Measurements from ENCODE around the gene TRAPPC12.
"Not testable (repeated sequence)": the region's sequence is repeated elsewhere in the genome, so short reads cannot be mapped to it uniquely, and the experiment has no call there.

Gene TRAPPC12

DNA sequence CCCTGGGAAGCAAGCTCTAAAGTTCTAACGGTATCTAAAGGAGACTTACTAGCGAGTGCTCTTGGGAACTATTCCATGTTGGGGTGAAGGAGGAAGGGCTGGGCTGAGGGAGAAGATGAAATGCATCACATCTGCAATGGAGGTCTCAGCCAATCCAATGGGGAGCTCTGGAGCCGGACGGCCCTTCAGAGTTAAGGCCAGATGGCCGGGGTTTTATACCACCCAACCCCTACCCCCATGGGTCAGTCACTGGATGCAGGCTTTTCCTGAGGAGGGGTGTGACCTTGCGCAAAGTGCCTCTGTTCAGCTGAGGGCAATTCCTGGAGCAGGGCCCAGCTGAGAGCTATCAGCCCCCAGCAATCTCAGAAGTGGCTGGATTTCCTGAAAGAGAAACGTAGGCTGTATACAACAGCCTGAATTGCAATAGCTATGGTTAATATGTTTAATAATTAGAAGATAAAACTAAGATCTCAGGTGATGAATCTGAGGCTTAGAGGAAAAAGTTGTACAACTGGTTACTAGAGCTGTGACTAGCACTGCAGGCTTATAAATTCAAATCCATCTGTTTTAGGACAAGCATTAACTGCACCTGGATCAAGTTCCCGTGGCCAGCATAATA lies 23.4 kb upstream of the TRAPPC12 start:
- H3K27ac Mint-ChIP-seq = no peak overlapping the region

DNA sequence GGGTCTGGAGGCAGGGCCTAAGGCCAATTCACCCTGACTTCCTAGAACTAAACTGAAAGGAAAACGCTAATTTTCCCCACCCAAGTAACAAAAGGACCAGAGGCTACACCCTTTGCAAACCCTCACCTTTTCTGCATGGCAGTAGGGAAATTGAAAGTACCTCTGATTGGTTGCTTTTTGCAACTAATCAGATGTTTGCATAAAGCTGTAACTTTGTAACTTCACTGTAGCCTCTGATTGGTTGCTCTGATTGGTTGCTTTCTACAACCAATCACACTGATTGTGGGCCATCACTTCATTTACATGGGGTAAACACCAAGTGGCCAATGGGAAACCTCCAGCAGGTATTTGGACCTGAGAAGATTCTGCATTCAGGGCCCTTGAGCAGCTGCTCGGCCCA lies 22.7 kb upstream of the TRAPPC12 start:
- Mint-ChIP-seq H3K4me3 (no peak overlapping the region), H3K27ac (peak overlapping the region; percentile 71), H3K4me1 (ENCODE audit: low read depth) (peaks cover 17% of the 10 kb centered on the region)

More for the DNA sequence above, 23.4 kb upstream of the TRAPPC12 start:
- Mint-ChIP-seq H3K36me3 (ENCODE audit: low read depth) (peaks cover 60% of the 10 kb centered on the region), H3K4me3 (no peak overlapping the region), H3K9me3 (peaks cover 4% of the 10 kb centered on the region), H3K4me1 (ENCODE audit: low read depth) (peaks cover 16% of the 10 kb centered on the region), H3K27me3 (no peaks in the 10 kb centered on the region)
- no peak for DNase-seq

DNA sequence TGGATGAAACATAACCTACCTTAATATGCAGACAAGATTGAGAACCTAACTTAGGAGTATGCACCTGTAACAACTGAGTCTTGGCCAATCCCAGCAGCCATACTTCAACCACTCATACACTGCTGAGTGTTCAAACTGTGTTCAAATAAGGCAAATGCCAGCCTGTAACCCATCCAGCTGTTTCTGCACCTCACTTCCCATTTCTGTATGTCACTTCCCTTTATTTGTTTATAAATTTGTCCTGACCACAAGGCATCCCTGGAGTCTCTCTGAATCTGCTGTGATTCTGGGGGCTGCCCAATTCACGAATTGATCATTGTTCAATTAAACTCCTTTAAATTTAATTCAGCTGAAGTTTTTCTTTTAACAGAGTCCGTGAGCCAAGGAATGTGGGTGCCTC lies 22.0 kb upstream of the TRAPPC12 start:
- not testable (repeated sequence) for H3K9me3 Mint-ChIP-seq, H3K27ac Mint-ChIP-seq, H3K4me3 Mint-ChIP-seq, DNase-seq, H3K27me3 Mint-ChIP-seq
- H3K4me1 Mint-ChIP-seq (ENCODE audit: low read depth) = peaks cover 21% of the 10 kb centered on the region
- H3K36me3 Mint-ChIP-seq (ENCODE audit: low read depth) = peaks cover 50% of the 10 kb centered on the region

More for the DNA sequence above, 22.7 kb upstream of the TRAPPC12 start:
- no peaks in the 10 kb centered on the region for H3K27me3 Mint-ChIP-seq
- DNase-seq = no peak
- peaks cover 4% of the 10 kb centered on the region for H3K9me3 Mint-ChIP-seq
- H3K36me3 Mint-ChIP-seq (ENCODE audit: low read depth) = peaks cover 53% of the 10 kb centered on the region

DNA sequence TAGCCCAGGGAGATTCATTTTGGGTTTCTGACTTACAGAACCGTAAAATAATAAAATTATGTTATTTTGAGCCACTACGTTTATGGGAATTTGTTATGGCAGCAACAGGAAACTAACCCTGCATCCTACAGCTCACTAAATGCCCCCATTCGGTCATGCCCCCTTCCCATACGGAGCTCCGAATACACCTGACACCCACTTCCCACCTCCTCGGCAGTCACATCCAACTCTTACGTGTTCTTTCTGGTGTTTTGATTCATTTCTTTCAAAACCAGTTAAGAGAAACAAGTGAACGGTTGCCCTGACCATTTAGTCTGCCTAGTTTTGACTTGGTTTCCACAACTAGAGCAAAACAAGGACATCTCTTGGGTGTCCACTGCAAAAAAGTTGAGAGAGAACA lies 21.6 kb upstream of the TRAPPC12 start:
- Mint-ChIP-seq H3K9me3 (no peaks in the 10 kb centered on the region), H3K4me1 (ENCODE audit: low read depth) (peaks cover 25% of the 10 kb centered on the region), H3K27ac (no peak overlapping the region), H3K27me3 (no peaks in the 10 kb centered on the region), H3K4me3 (no peak overlapping the region), H3K36me3 (ENCODE audit: low read depth) (peaks cover 48% of the 10 kb centered on the region)
- no peak for DNase-seq

DNA sequence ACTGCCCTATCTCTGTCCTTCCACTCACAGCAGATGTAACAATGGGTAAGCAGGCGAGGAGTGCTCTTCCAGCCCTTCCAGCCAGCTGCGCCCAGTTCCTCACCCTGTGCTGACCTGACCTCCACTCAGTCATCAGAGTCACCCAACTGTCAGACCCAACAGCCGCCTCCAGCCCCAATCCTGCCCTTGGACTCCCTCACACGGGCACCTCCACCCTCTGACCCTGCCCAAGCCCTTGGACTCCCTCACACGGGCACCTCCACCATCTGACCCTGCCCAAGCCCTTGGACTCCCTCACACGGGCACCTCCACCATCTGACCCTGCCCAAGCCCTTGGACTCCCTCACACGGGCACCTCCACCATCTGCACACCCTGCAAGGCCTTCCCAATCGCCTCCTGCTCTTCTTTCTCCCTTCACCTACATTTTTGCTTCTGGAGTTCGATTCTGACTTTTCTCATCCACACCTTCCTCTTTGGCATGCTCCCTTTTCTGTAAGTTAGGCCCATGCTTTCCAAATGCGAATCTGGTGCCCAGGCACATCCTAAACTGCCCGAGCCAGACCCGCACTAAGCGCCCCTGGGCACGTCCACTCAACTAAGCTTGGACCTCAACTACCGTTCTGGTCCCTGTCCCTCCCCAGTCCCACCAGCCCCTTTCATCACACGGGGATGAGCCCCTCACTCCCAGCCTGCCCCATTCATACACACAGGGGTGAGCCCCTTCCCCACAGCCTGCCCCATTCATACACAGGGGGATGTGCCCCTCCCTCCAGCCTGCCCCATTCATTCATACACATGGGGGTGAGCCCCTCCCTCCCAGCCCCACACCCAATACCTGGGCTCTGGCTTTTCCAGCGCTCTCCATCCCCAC lies 17.7 kb upstream of the TRAPPC12 start:
- no peak for DNase-seq
- Mint-ChIP-seq H3K36me3 (ENCODE audit: low read depth) (peaks cover 19% of the 10 kb centered on the region), H3K9me3 (no peaks in the 10 kb centered on the region), H3K27me3 (no peaks in the 10 kb centered on the region), H3K27ac (no peak overlapping the region), H3K4me3 (no peak overlapping the region), H3K4me1 (ENCODE audit: low read depth) (peaks cover 35% of the 10 kb centered on the region)

DNA sequence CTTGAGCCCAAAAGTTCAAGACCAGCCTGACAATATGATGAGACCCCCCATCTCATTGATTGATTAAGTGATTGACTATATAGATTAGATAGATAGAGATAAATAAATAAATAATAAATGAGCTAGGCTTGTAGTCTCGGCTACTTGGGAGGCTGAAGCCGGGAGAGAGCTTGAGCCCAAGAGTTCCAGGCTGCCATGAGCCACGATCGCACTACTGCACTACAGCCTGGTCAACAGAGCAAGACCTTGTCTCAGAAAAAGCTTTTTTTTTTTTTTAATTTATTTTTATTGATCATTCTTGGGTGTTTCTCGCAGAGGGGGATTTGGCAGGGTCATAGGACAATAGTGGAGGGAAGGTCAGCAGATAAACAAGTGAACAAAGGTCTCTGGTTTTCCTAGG lies 14.3 kb upstream of the TRAPPC12 start:
- H3K27me3 Mint-ChIP-seq = no peaks in the 10 kb centered on the region
- peaks cover 22% of the 10 kb centered on the region for H3K36me3 Mint-ChIP-seq (ENCODE audit: low read depth)
- no peak overlapping the region for H3K4me3 Mint-ChIP-seq
- peaks cover 34% of the 10 kb centered on the region for H3K4me1 Mint-ChIP-seq (ENCODE audit: low read depth)
- no peak for DNase-seq
- no peak overlapping the region for H3K27ac Mint-ChIP-seq
- H3K9me3 Mint-ChIP-seq = no peaks in the 10 kb centered on the region

DNA sequence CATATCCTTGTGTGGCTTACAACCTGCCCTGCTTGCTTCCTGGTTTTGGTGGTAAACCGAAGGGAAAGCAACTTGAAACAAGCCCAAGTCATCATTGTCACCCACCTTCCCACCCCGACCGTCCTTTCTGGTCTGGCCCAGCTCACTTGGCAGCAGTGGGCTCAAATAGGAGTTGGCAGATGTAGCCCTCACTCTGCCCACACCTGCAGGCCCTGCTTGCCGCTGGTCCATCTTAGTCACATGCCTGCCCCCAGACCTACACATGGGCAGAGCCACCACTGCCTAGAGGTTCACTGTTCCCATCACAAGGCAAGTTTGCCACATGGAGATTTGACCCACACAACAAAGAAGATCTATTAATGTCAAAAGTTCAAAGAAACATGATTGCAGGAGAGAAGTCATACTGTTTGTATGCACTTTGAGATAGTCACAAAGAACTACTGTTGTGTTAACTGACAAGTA lies 11.2 kb upstream of the TRAPPC12 start:
- no peaks in the 10 kb centered on the region for H3K27me3 Mint-ChIP-seq
- H3K4me3 Mint-ChIP-seq = no peak overlapping the region
- no peaks in the 10 kb centered on the region for H3K9me3 Mint-ChIP-seq
- peaks cover 18% of the 10 kb centered on the region for H3K36me3 Mint-ChIP-seq (ENCODE audit: low read depth)
- H3K4me1 Mint-ChIP-seq (ENCODE audit: low read depth) = peaks cover 25% of the 10 kb centered on the region
- H3K27ac Mint-ChIP-seq = no peak overlapping the region
- DNase-seq = no peak

DNA sequence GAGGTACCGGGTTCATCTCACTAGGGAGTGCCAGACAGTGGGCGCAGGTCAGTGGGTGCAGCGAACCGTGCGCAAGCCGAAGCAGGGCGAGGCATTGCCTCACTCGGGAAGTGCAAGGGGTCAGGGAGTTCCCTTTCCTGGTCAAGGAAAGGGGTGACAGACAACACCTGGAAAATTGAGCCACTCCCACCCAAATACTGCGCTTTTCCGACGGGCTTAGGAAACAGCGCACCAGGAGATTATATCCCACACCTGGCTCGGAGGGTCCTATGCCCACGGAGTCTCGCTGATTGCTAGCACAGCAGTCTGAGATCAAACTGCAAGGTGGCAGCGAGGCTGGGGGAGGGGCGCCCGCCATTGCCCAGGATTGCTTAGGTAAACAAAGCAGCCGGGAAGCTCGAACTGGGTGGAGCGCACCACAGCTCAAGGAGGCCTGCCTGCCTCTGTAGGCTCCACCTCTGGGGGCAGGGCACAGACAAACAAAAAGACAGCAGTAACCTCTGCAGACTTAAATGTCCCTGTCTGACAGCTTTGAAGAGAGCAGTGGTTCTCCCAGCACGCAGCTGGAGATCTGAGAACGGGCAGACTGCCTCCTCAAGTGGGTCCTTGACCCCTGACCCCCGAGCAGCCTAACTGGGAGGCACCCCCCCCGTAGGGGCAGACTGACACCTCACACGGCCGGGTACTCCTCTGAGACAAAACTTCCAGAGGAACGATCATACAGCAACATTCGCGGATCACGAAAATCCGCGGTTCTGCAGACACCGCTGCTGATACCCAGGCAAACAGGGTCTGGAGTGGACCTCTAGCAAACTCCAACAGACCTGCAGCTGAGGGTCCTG lies 9.9 kb upstream of the TRAPPC12 start:
- H3K27ac Mint-ChIP-seq, H3K4me3 Mint-ChIP-seq, H3K9me3 Mint-ChIP-seq, H3K27me3 Mint-ChIP-seq, DNase-seq: not testable (repeated sequence)
- Mint-ChIP-seq H3K4me1 (ENCODE audit: low read depth) (peaks cover 23% of the 10 kb centered on the region), H3K36me3 (ENCODE audit: low read depth) (peaks cover 16% of the 10 kb centered on the region)

DNA sequence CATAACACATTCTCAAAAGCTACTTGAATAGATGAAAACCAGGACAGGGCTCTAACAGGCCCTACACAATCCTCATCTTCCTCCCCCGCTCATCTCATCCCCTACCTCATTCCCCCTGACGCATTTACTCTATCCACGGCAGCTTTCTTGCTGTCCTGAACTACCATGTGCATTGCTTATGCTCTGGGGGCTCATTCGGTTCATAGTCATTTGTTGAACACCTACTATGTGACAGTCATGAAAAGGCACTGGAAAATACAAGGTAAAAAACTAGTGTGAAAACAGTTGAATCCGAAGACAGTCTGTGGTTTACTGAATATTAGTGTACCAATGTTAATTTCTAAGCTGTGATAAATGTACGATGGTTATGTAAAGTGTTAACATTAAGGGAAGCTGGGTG lies 2.7 kb upstream of the TRAPPC12 start:
- peaks cover 37% of the 10 kb centered on the region for H3K36me3 Mint-ChIP-seq (ENCODE audit: low read depth)
- peaks cover 42% of the 10 kb centered on the region for H3K4me1 Mint-ChIP-seq (ENCODE audit: low read depth)
- no peak for DNase-seq
- peak overlapping the region; percentile 99 for H3K4me3 Mint-ChIP-seq
- no peaks in the 10 kb centered on the region for H3K27me3 Mint-ChIP-seq
- no peaks in the 10 kb centered on the region for H3K9me3 Mint-ChIP-seq
- peak overlapping the region; percentile 99 for H3K27ac Mint-ChIP-seq

DNA sequence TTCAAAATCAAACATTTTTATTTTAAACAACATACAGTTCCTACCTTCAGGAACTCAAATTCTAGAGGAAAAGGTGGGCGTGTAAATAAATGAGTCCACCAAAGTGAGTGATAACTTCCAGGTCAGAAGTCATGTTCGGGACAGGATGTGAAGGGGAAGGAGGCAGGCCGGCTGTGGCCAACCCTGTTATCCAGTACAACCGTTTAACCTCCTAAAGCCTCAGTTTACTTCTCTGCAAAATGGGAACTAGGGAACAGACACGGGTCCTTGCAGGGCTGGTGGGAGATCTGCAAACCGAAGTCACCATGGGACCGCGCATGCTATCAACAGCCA lies 2.2 kb upstream of the TRAPPC12 start:
- Mint-ChIP-seq H3K36me3 (ENCODE audit: low read depth) (peaks cover 40% of the 10 kb centered on the region), H3K4me1 (ENCODE audit: low read depth) (peaks cover 42% of the 10 kb centered on the region), H3K4me3 (peak overlapping the region; percentile 99), H3K9me3 (no peaks in the 10 kb centered on the region), H3K27me3 (no peaks in the 10 kb centered on the region), H3K27ac (peak overlapping the region; percentile 99)
- no peak for DNase-seq

DNA sequence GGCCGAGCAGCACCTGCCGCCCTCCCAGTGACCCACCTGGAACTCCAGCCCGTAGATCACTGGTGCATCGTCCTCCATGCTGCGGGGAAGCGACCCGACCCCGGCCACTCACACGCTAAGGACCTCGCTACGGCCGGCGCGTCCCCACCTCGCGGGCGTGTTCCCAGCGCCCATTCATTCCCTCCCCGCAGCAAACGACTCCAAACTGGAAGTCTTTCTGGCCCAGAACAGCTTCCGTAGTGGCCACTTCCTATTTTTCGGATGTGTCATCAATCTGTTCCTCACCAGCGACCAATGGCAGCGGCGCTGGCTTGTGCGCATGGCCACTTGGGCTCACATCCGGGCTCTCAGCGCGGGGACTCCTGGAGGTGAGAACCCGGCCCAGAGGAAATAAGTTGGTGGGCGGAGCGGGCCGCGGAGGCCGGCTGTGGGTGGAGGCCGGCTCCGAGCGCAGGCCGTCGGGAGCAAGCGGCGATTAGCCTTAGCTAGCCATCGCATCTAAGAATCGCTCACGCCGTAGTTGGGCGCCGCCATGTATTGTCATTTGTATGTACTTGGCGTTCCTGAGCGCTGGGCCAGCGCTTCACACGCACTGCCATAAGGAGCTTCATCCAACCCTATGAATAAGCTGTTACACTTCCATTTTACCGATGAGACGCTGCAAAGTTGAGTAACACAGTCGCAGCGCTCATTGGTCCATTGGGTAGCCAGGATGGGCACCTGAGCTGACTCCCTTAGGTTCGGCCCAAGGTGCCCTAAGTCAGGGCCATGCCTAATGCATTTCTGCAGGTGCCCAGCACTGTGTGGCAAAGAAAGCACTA lies 1.7 kb upstream of the TRAPPC12 start, which contains the start of gene EIPR1:
Gene EIPR1 (minus strand): TSS at position 207 of the 821 bp plus-strand sequence. CDS start 129 bp downstream, at position 78.
- no peaks in the 10 kb centered on the region for H3K9me3 Mint-ChIP-seq
- H3K27me3 Mint-ChIP-seq = no peaks in the 10 kb centered on the region
- peaks cover 44% of the 10 kb centered on the region for H3K36me3 Mint-ChIP-seq (ENCODE audit: low read depth)
- DNase-seq = peak; percentile 94
- peaks cover 42% of the 10 kb centered on the region for H3K4me1 Mint-ChIP-seq (ENCODE audit: low read depth)
- H3K27ac Mint-ChIP-seq = peak within 1 kb of the TSS; percentile 99
- peak within 1 kb of the TSS; percentile 99 for H3K4me3 Mint-ChIP-seq

DNA sequence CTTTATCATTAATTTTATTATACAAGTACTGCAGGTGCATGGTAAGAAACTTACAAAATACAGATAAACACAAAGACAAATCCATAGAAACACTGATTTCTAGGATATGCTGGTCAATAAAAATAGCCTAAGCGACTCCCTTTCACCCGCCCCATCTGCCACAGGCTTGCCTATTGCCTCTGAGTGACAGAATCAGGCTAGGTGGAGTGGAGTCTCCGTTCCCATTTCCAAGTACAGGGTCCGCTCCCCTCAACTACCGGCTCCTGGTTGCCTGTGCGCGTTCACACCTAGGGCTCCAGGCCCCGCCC lies 201 bp upstream of the TRAPPC12 start:
- H3K27me3 Mint-ChIP-seq = no peaks in the 10 kb centered on the region

DNA sequence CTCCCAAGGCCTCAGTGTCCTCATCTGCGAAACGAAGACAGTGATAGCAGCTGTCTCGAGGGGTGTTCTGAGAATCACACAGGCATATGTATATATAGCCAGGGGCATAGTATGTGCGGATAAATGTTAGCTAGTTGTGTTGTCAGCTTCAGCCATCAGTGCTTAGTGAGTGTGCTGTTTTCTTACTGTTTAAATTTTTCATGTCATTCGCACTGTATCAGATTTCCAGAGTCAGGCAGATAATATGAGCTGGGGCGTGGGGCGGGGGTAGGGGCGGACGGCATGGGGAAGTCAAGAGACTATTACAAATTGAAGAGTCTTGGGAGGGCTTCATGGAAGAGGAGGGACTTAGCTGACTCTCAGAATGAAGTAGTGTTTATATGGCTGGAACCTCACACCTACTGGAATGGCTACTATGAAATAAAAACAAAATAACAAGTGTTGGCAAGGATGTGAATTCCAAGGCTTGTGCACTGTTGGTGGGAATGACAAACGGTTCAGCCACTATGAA lies 7.0 kb downstream of the TRAPPC12 start:
- Mint-ChIP-seq H3K9me3 (no peaks in the 10 kb centered on the region), H3K36me3 (ENCODE audit: low read depth) (peaks cover 69% of the 10 kb centered on the region), H3K4me1 (ENCODE audit: low read depth) (peaks cover 31% of the 10 kb centered on the region), H3K27ac (no peak overlapping the region), H3K4me3 (no peak overlapping the region), H3K27me3 (no peaks in the 10 kb centered on the region)
- DNase-seq = no peak

More for the DNA sequence above, 201 bp upstream of the TRAPPC12 start:
- DNase-seq = no peak
- Mint-ChIP-seq H3K4me3 (peak overlapping the region; percentile 99), H3K27ac (peak overlapping the region; percentile 99), H3K36me3 (ENCODE audit: low read depth) (peaks cover 56% of the 10 kb centered on the region), H3K9me3 (no peaks in the 10 kb centered on the region), H3K4me1 (ENCODE audit: low read depth) (peaks cover 49% of the 10 kb centered on the region)

DNA sequence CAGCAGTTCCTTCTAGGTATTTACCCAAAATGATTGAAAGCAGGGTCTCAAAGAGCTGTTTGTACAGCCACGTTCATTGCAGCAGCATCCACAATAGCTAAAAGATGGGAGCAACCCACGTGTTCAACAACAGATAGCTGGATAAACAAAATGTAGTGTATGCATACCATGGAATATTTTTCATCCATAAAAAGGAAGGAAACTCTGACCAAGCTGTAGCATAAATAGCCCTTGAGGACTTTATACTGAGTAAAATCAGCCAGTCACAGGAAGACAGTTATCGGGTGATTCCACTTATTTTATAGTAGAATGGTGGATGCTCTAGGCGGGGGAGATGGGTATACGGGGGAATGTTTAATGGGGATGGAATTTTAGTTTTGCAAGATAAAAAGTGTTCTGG lies 7.5 kb downstream of the TRAPPC12 start:
- peaks cover 69% of the 10 kb centered on the region for H3K36me3 Mint-ChIP-seq (ENCODE audit: low read depth)
- H3K9me3 Mint-ChIP-seq = no peaks in the 10 kb centered on the region
- H3K4me3 Mint-ChIP-seq = no peak overlapping the region
- DNase-seq = no peak
- H3K4me1 Mint-ChIP-seq (ENCODE audit: low read depth) = peaks cover 31% of the 10 kb centered on the region
- H3K27me3 Mint-ChIP-seq = no peaks in the 10 kb centered on the region
- H3K27ac Mint-ChIP-seq = no peak overlapping the region

Measured in activated T-cell treated with anti-CD3 and anti-CD28 coated beads, Interleukin-2, amount 50 U/mL, for 24 hours (primary cell).